Small intestine (tissue), 7 donors: ENCODE measurements around the gene CCNE1. TPM values are rescaled to one million over a fixed set of nuclear protein-coding genes. Genes with fewer than 3 reads are reported as not detected.

Experiments used
- DNase-seq, 2 donors: peaks; one replicate each; pipeline versions ENCODE4 v3.0.0 to v3.0.0-alpha.2; 2013
- FAIRE-seq: peaks from 2 replicates; lab custom pipeline; 2012; peaks lifted over from hg19 to GRCh38; lab: Jason Lieb, UNC
- H3K27ac ChIP-seq, 3 donors: one replicate each; pipeline ENCODE4 v1.5.1; 2013; ENCODE audit warnings: low read length in 2 of 3, mild to moderate bottlenecking in 2 of 3, control low read depth in 1 of 3, inconsistent platforms in 1 of 3, low read depth in 1 of 3, moderate library complexity in 1 of 3
- H3K27me3 ChIP-seq, 3 donors: one replicate each; pipeline ENCODE4 v1.6.1; 2013; ENCODE audit warnings: low read length in 3 of 3, inconsistent platforms in 1 of 3; ENCODE audit not compliant: control insufficient read depth in 3 of 3, insufficient read depth in 3 of 3
- H3K36me3 ChIP-seq, 3 donors: one replicate each; pipeline ENCODE4 v1.6.1; 2013; ENCODE audit warnings: low read length in 3 of 3, inconsistent platforms in 1 of 3, low read depth in 1 of 3, mild to moderate bottlenecking in 1 of 3, moderate library complexity in 1 of 3; ENCODE audit not compliant: control insufficient read depth in 3 of 3, insufficient read depth in 2 of 3
- H3K4me1 ChIP-seq, 3 donors: one replicate each; pipeline ENCODE4 v1.6.1; 2013; ENCODE audit warnings: low read length in 2 of 3, inconsistent platforms in 1 of 3, low read depth in 1 of 3, mild to moderate bottlenecking in 1 of 3, moderate library complexity in 1 of 3; ENCODE audit not compliant: control insufficient read depth in 3 of 3, insufficient read depth in 2 of 3
- H3K4me3 ChIP-seq, 3 donors: one replicate each; pipeline ENCODE4 v1.5.1; 2013; ENCODE audit warnings: low read length in 3 of 3, control low read depth in 1 of 3, inconsistent platforms in 1 of 3, low read depth in 1 of 3, mild to moderate bottlenecking in 1 of 3, moderate library complexity in 1 of 3
- H3K9me3 ChIP-seq, 2 donors: one replicate each; pipeline ENCODE4 v1.6.1; 2013; ENCODE audit warnings: low read depth in 1 of 2, low read length in 1 of 2; ENCODE audit not compliant: control insufficient read depth in 2 of 2, insufficient read depth in 1 of 2
- WGBS, 3 donors: extraction: QIAGEN DNeasy Blood & Tissue Kit; methylation state at CpG; one replicate each; pipeline ENCODE4 v1.1.7; 2013; 5-methylcytosine and 5-hydroxymethylcytosine counted together
- polyA plus RNA-seq, 4 donors: library from polyadenylated mRNA; stranded (reverse) in 3 of 4; unstranded in 1 of 4; fragments of 200-250 nt in 3 of 4; fragments of 120-200 nt in 1 of 4; gene quantifications; one replicate each; pipeline versions ENCODE4 v1.2.1 to v1.2.3, GENCODE V29; 2013
- donor health status: healthy with polysubstance abuse.
- donor health status: control.
- donor health status: control.
- donor health status: Bipolar disorder and iron deficiency.
- donor health status: healthy.

Gene CCNE1
- polyA plus RNA-seq, 4 donors: 2.5 to 5.9 (median 4.6) TPM

- 73 to 83% (median 74%) methylated on average over 3 of the region's 3 CpGs for WGBS, 3 donors
- Histone ChIP-seq H3K27ac (no peak overlapping the region), H3K4me1 (peaks cover 0 to 5% (median 0%) of the 10 kb centered on the region in 3 donors), H3K9me3 (no peaks in the 10 kb centered on the region), H3K27me3 (no peaks in the 10 kb centered on the region), H3K4me3 (no peak overlapping the region), H3K36me3 (no peaks in the 10 kb centered on the region)
- DNase-seq (no peak), FAIRE-seq (no peak)
Observed at GRCh38 chr19:29851769-29852521, 40.2 kb downstream of the CCNE1 start.

- Histone ChIP-seq H3K27me3 (no peaks in the 10 kb centered on the region), H3K9me3 (no peaks in the 10 kb centered on the region), H3K4me1 (peaks cover 0 to 1% (median 0%) of the 10 kb centered on the region in 3 donors), H3K4me3 (no peak overlapping the region), H3K36me3 (no peaks in the 10 kb centered on the region), H3K27ac (no peak overlapping the region)
- 83 to 86% (median 85%) methylated on average over 6 of the region's 6 CpGs for WGBS, 3 donors
- FAIRE-seq (no peak), DNase-seq (no peak)
Observed at GRCh38 chr19:29854033-29854432, 42.2 kb downstream of the CCNE1 start.

GRCh38 chr19:29855087-29855486 lies 43.3 kb downstream of the CCNE1 start:
- Histone ChIP-seq H3K36me3 (no peaks in the 10 kb centered on the region), H3K27me3 (no peaks in the 10 kb centered on the region), H3K4me3 (no peak overlapping the region), H3K9me3 (no peaks in the 10 kb centered on the region), H3K27ac (no peak overlapping the region), H3K4me1 (no peaks in the 10 kb centered on the region)
- DNase-seq (no peak), FAIRE-seq (no peak)
- 72 to 87% (median 78%) methylated on average over 4 of the region's 4 CpGs for WGBS, 3 donors

GRCh38 chr19:29855741-29856500 lies 44.1 kb downstream of the CCNE1 start:
- DNase-seq: no peak
- Histone ChIP-seq H3K36me3 (no peaks in the 10 kb centered on the region), H3K9me3 (no peaks in the 10 kb centered on the region), H3K4me1 (no peaks in the 10 kb centered on the region), H3K27ac (no peak overlapping the region), H3K4me3 (no peak overlapping the region), H3K27me3 (no peaks in the 10 kb centered on the region)
- no peak for FAIRE-seq
- WGBS, 3 donors: 80 to 89% (median 88%) methylated on average over 20 of the region's 20 CpGs

- peak; percentile 32 to 60 for DNase-seq
- Histone ChIP-seq H3K4me3 (no peak overlapping the region), H3K36me3 (no peaks in the 10 kb centered on the region), H3K27ac (no peak overlapping the region), H3K9me3 (no peaks in the 10 kb centered on the region), H3K4me1 (no peaks in the 10 kb centered on the region), H3K27me3 (no peaks in the 10 kb centered on the region)
- no peak for FAIRE-seq
- WGBS, 3 donors: 15 to 22% (median 20%) methylated on average over 8 to 9 of the region's 9 CpGs
Observed at GRCh38 chr19:29858000-29858596, 46.3 kb downstream of the CCNE1 start.

GRCh38 chr19:29858621-29859020 lies 46.8 kb downstream of the CCNE1 start:
- no peak overlapping the region for H3K27ac ChIP-seq
- no peaks in the 10 kb centered on the region for H3K36me3 ChIP-seq
- no peak overlapping the region for H3K4me3 ChIP-seq
- DNase-seq (no peak), FAIRE-seq (no peak)
- H3K9me3 ChIP-seq: no peaks in the 10 kb centered on the region
- 39 to 44% (median 42%) methylated on average over 13 of the region's 13 CpGs for WGBS, 3 donors
- no peaks in the 10 kb centered on the region for H3K4me1 ChIP-seq
- H3K27me3 ChIP-seq: no peaks in the 10 kb centered on the region

GRCh38 chr19:29860492-29860891 lies 48.7 kb downstream of the CCNE1 start:
- Histone ChIP-seq H3K27me3 (no peaks in the 10 kb centered on the region), H3K9me3 (no peaks in the 10 kb centered on the region), H3K4me3 (no peak overlapping the region), H3K36me3 (no peaks in the 10 kb centered on the region), H3K27ac (no peak overlapping the region), H3K4me1 (no peaks in the 10 kb centered on the region)
- FAIRE-seq (no peak), DNase-seq (no peak)
- WGBS, 3 donors: 76 to 93% (median 83%) methylated on average over 3 of the region's 3 CpGs

- DNase-seq: no peak
- H3K36me3 ChIP-seq: no peaks in the 10 kb centered on the region
- H3K4me1 ChIP-seq: no peaks in the 10 kb centered on the region
- WGBS, 3 donors: 68 to 80% (median 73%) methylated on average over 7 of the region's 7 CpGs
- no peak overlapping the region for H3K27ac ChIP-seq
- H3K9me3 ChIP-seq: no peaks in the 10 kb centered on the region
- no peak overlapping the region for H3K4me3 ChIP-seq
- no peak for FAIRE-seq
- peaks cover 0 to 3% (median 0%) of the 10 kb centered on the region in 3 donors for H3K27me3 ChIP-seq
Observed at GRCh38 chr19:29861574-29861973, 49.8 kb downstream of the CCNE1 start.
